ENCODE data around the gene SOX18. TPM values are rescaled to one million over a fixed set of nuclear protein-coding genes. Genes with fewer than 3 reads are reported as not detected.

The SOX18 gene
- total and polyA plus RNA-seq, 2 of the 4 experiments (the other 2 are of a cell fraction): not detected

- Histone ChIP-seq H4K20me1 (ENCODE audit: insufficient read depth, low read length) (peaks cover 16% of the 10 kb centered on the region), H4K91ac (ENCODE audit: insufficient read depth, low read depth, low read length) (no peak overlapping the region), H2AFZ (replicated peaks; ENCODE audit: low read length, poor library complexity) (no peak overlapping the region), H3K27me3 (ENCODE audit: control insufficient read depth, insufficient read depth, low read length) (no peaks in the 10 kb centered on the region), H2BK15ac (ENCODE audit: low read depth, low read length) (no peak overlapping the region), H3K9me3 (ENCODE audit: control insufficient read depth, insufficient read depth, low read length) (no peaks in the 10 kb centered on the region), H2AK9ac (replicated peaks; ENCODE audit: low read depth, low read length, poor library complexity) (no peak overlapping the region), H2BK120ac (ENCODE audit: low read depth, low read length) (no peak overlapping the region), H3K36me3 (ENCODE audit: control insufficient read depth, insufficient read depth, low read length) (peaks cover 71% of the 10 kb centered on the region), H3K27ac (ENCODE audit: insufficient read depth, low read length) (no peak overlapping the region), H3K56ac (ENCODE audit: extremely low read depth, insufficient read depth, low read length) (no peak overlapping the region), H2AK5ac (ENCODE audit: low read depth, low read length) (no peak overlapping the region), H3K9me1 (ENCODE audit: insufficient read depth, low read length) (peaks cover 4% of the 10 kb centered on the region; the same call in 1 of the 2 replicates), H3K4ac (ENCODE audit: low read depth, low read length) (no peak overlapping the region), H3K79me1 (ENCODE audit: low read depth in 1 of 2, low read length in 2 of 2) (peaks cover 8 to 16% of the 10 kb centered on the region in 2 experiments; a peak in 3 of 4 replicates), H2BK5ac (ENCODE audit: low read depth, low read length, poor library complexity, severe bottlenecking) (no peak overlapping the region), H2BK20ac (ENCODE audit: low read depth, low read length) (no peak overlapping the region), H3K9ac (ENCODE audit: low read depth, low read length) (no peak overlapping the region), H3K4me1 (ENCODE audit: control insufficient read depth, insufficient read depth, low read length) (no peaks in the 10 kb centered on the region), H3K18ac (ENCODE audit: low read depth, low read length) (no peak overlapping the region), H3K4me2 (ENCODE audit: low read depth, low read length) (no peak overlapping the region), H4K5ac (ENCODE audit: low read depth, low read length) (no peak overlapping the region), H3K4me3 (ENCODE audit: insufficient read depth, low read depth, low read length) (no peak overlapping the region), H3K23ac (ENCODE audit: low read depth, low read length) (no peak overlapping the region), H4K8ac (ENCODE audit: low read depth in 2 of 2, low read length in 2 of 2) (no peak overlapping the region), H3K14ac (replicated peaks; ENCODE audit: low read depth, low read length) (no peak overlapping the region)
- dilution Hi-C loops (cut with HindIII; ENCODE audit: low sequenced_read_pairs, unreplicated experiment) (no loop called here), in situ Hi-C loops (cut with MboI; ENCODE audit: low sequenced_read_pairs) (no loop called here), intact Hi-C loops (cut with micrococcal nuclease) (no loop called here)
- no TSS peak for BruUV-seq (replicated peaks)
- ChIA-PET CTCF (interaction anchor here (0.6 kb wide), 1 partner anchor 487 kb away, joined by 3 read pairs; the partner anchor contains the start of gene PTK6), POLR2A (ENCODE audit: unreplicated experiment) (no interaction called here)
- DNase-seq (no peak), ATAC-seq (ENCODE audit: low read depth) (no peak)
- 93% methylated on average over 3 of the region's 17 CpGs; no CpG with 5 or more reads in 1 of the 2 experiments for WGBS, 2 experiments (ENCODE audit: extremely low coverage in 2 of 2, insufficient read length in 1 of 2)
- TF ChIP-seq, protein P1, sequence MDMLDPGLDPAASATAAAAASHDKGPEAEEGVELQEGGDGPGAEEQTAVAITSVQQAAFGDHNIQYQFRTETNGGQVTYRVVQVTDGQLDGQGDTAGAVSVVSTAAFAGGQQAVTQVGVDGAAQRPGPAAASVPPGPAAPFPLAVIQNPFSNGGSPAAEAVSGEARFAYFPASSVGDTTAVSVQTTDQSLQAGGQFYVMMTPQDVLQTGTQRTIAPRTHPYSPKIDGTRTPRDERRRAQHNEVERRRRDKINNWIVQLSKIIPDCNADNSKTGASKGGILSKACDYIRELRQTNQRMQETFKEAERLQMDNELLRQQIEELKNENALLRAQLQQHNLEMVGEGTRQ (IDR thresholded peaks at IDR 0.05; ENCODE audit: low read depth, low read length): no peak
- TF ChIP-seq RCOR1 (IDR thresholded peaks at IDR 0.05; ENCODE audit: insufficient replicate concordance, low read length) (no peak), CHD1 (IDR thresholded peaks at IDR 0.05; ENCODE audit: low read depth, low read length) (no peak), FOS (IDR thresholded peaks at IDR 0.05; ENCODE audit: low read depth, low read length) (no peak), CEBPB (IDR thresholded peaks at IDR 0.05; ENCODE audit: low read depth, low read length) (no peak), NFE2L2 (IDR thresholded peaks at IDR 0.05; ENCODE audit: low read depth, low read length) (no peak), POLR2A (IDR thresholded peaks at IDR 0.05; ENCODE audit: low read depth, low read length) (no peak), RAD21 (IDR thresholded peaks at IDR 0.05; ENCODE audit: low read length) (no peak), SMC3 (IDR thresholded peaks at IDR 0.05; ENCODE audit: low read depth, low read length) (no peak), MAFK (IDR thresholded peaks at IDR 0.05; ENCODE audit: low read depth, low read length) (no peak), MXI1 (IDR thresholded peaks at IDR 0.05; ENCODE audit: borderline replicate concordance, low read depth, low read length) (no peak), RFX5 (IDR thresholded peaks at IDR 0.05; ENCODE audit: low read depth, low read length) (no peak), BHLHE40 (IDR thresholded peaks at IDR 0.05; ENCODE audit: low read depth, low read length) (no peak)
- TF ChIP-seq, protein P2, sequence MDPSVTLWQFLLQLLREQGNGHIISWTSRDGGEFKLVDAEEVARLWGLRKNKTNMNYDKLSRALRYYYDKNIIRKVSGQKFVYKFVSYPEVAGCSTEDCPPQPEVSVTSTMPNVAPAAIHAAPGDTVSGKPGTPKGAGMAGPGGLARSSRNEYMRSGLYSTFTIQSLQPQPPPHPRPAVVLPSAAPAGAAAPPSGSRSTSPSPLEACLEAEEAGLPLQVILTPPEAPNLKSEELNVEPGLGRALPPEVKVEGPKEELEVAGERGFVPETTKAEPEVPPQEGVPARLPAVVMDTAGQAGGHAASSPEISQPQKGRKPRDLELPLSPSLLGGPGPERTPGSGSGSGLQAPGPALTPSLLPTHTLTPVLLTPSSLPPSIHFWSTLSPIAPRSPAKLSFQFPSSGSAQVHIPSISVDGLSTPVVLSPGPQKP (IDR thresholded peaks at IDR 0.05; ENCODE audit: borderline replicate concordance, low read depth, low read length): no peak
- TF ChIP-seq, protein P3, sequence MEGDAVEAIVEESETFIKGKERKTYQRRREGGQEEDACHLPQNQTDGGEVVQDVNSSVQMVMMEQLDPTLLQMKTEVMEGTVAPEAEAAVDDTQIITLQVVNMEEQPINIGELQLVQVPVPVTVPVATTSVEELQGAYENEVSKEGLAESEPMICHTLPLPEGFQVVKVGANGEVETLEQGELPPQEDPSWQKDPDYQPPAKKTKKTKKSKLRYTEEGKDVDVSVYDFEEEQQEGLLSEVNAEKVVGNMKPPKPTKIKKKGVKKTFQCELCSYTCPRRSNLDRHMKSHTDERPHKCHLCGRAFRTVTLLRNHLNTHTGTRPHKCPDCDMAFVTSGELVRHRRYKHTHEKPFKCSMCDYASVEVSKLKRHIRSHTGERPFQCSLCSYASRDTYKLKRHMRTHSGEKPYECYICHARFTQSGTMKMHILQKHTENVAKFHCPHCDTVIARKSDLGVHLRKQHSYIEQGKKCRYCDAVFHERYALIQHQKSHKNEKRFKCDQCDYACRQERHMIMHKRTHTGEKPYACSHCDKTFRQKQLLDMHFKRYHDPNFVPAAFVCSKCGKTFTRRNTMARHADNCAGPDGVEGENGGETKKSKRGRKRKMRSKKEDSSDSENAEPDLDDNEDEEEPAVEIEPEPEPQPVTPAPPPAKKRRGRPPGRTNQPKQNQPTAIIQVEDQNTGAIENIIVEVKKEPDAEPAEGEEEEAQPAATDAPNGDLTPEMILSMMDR (conservative IDR thresholded peaks at IDR 0.05; ENCODE audit: low read depth, low read length): no peak
These were observed 25.1 kb downstream of the SOX18 start for GRCh38 chr20:64024141-64024990.
